Kidney (tissue), 14 donors: ENCODE results near the gene ETAA1. TPM values are rescaled to one million over a fixed set of nuclear protein-coding genes. Genes with fewer than 3 reads are reported as not detected.

Experiments
- DNase-seq, 5 donors: peaks; one replicate each; pipeline ENCODE4 v3.0.0-alpha.2; 2013 to 2020
- FAIRE-seq: peaks from 2 replicates; lab custom pipeline; 2012; peaks lifted over from hg19 to GRCh38; lab: Jason Lieb, UNC
- H3K27ac ChIP-seq, 2 donors: one replicate each; pipeline ENCODE4 v1.7.0; 2013; ENCODE audit warnings: low read depth in 2 of 2, low read length in 2 of 2, inconsistent platforms in 1 of 2
- H3K27me3 ChIP-seq: one replicate; pipeline ENCODE4 v1.7.1; 2013; ENCODE audit warnings: low read length, inconsistent platforms; ENCODE audit not compliant: control insufficient read depth, insufficient read depth
- H3K36me3 ChIP-seq, 3 donors: one replicate each; pipeline versions ENCODE4 v1.7.0 to v1.7.1; 2013; ENCODE audit warnings: low read length in 3 of 3, control low read depth in 1 of 3, inconsistent platforms in 1 of 3; ENCODE audit not compliant: insufficient read depth in 3 of 3, control insufficient read depth in 2 of 3
- H3K4me1 ChIP-seq, 3 donors: one replicate each; pipeline versions ENCODE4 v1.7.0 to v1.7.1; 2013; ENCODE audit warnings: low read length in 3 of 3, inconsistent platforms in 1 of 3, low read depth in 1 of 3; ENCODE audit not compliant: control insufficient read depth in 2 of 3, insufficient read depth in 2 of 3
- H3K4me3 ChIP-seq, 3 donors: one replicate each; pipeline versions ENCODE4 v1.7.0 to v1.8.1; 2013; ENCODE audit warnings: low read length in 3 of 3, control low read depth in 1 of 3, inconsistent platforms in 1 of 3
- H3K9ac ChIP-seq, 3 donors: one replicate each; pipeline versions ENCODE4 v1.7.0 to v1.7.1; 2013; ENCODE audit warnings: low read length in 3 of 3, control low read depth in 1 of 3, inconsistent platforms in 1 of 3
- H3K9me3 ChIP-seq, 3 donors: one replicate each; pipeline versions ENCODE4 v1.7.0 to v1.7.1; 2013; ENCODE audit warnings: low read length in 3 of 3, control low read depth in 1 of 3, inconsistent platforms in 1 of 3; ENCODE audit not compliant: control insufficient read depth in 2 of 3, insufficient read depth in 1 of 3
- intact Hi-C: fragments of 100-400 bp; cut with DNase I; formaldehyde crosslinking; loops from one replicate; pipeline ENCODE4 v1.11.1; 2022
- polyA plus RNA-seq: library from polyadenylated mRNA; stranded (reverse); fragments of 350-450 nt; fragmentation: Illumina TruSeq; extraction: RNeasy Lipid Tissue Mini Kit (QIAGEN cat#74804); gene quantifications from one replicate; pipeline ENCODE4 v1.2.3, GENCODE V29; 2014; ENCODE audit warnings: low read depth, low replicate concordance; ENCODE audit not compliant: insufficient read depth
- total RNA-seq: library from RNA; stranded (reverse); fragmentation: NEBNext Ultra II Directional; extraction: Animal tissue kit (Norgen Biotek cat#: 25700); gene quantifications from one replicate; pipeline ENCODE4 v1.2.1, GENCODE V29; 2021
- TF ChIP-seq, protein P1 (sequence below): IDR thresholded peaks from 3 replicates; pipeline ENCODE4 v1.5.1; 2012; ENCODE audit warnings: mild to moderate bottlenecking, moderate library complexity, borderline replicate concordance; ENCODE audit not compliant: insufficient read depth; ENCODE audit errors: extremely low read depth
- donor health status: control.
- donor health status: control.
- donor health status: control.
- donor health status: control.
- donor health status: control.
- donor health status: DM: yes; HTN: yes; CAD: no.
- donor health status: Normal renal cell carcinoma (clear cell type).

The ETAA1 gene
- total and polyA plus RNA-seq, 2 donors from 2014 or later: 7.6 to 14.7 TPM

GRCh38 chr2:67374949-67375348 lies 22.2 kb upstream of the ETAA1 start:
- intact Hi-C loops: no loop called here
- Histone ChIP-seq H3K27ac (no peak overlapping the region), H3K9ac (no peak overlapping the region), H3K9me3 (no peaks in the 10 kb centered on the region), H3K36me3 (no peaks in the 10 kb centered on the region), H3K4me3 (no peak overlapping the region), H3K4me1 (no peaks in the 10 kb centered on the region), H3K27me3 (no peaks in the 10 kb centered on the region)
- DNase-seq: no peak
- FAIRE-seq: no peak
- TF ChIP-seq, protein P1, sequence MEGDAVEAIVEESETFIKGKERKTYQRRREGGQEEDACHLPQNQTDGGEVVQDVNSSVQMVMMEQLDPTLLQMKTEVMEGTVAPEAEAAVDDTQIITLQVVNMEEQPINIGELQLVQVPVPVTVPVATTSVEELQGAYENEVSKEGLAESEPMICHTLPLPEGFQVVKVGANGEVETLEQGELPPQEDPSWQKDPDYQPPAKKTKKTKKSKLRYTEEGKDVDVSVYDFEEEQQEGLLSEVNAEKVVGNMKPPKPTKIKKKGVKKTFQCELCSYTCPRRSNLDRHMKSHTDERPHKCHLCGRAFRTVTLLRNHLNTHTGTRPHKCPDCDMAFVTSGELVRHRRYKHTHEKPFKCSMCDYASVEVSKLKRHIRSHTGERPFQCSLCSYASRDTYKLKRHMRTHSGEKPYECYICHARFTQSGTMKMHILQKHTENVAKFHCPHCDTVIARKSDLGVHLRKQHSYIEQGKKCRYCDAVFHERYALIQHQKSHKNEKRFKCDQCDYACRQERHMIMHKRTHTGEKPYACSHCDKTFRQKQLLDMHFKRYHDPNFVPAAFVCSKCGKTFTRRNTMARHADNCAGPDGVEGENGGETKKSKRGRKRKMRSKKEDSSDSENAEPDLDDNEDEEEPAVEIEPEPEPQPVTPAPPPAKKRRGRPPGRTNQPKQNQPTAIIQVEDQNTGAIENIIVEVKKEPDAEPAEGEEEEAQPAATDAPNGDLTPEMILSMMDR: no peak

GRCh38 chr2:67378555-67378954 lies 18.6 kb upstream of the ETAA1 start:
- no peaks in the 10 kb centered on the region for H3K27me3 ChIP-seq
- no peak overlapping the region for H3K4me3 ChIP-seq
- H3K9ac ChIP-seq: no peak overlapping the region
- H3K9me3 ChIP-seq: no peaks in the 10 kb centered on the region
- FAIRE-seq (peak; percentile 27), DNase-seq (no peak)
- intact Hi-C loops: no loop called here
- no peaks in the 10 kb centered on the region for H3K36me3 ChIP-seq
- TF ChIP-seq, protein P1: no peak
- H3K4me1 ChIP-seq: no peaks in the 10 kb centered on the region
- H3K27ac ChIP-seq: no peak overlapping the region

DNA sequence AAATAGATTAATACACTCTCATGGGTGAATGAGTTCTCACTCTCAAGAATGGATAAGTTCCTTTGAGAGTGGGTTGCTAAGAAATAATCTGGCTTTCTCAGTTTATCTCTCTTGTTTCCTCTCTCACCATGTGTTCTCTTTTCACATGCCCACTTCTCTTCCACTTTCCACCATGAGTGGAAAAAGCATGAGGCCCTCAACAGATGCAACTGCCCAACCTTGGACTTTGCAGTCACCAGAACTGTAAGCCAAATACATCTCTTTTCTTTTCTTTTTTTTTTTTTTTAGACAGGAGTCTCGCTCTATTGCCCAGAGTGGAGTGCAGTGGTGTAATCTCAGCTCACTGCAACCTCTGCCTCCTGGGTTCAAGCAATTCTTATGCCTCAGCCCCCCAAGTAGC lies 18.1 kb upstream of the ETAA1 start:
- Histone ChIP-seq H3K9ac (no peak overlapping the region), H3K27me3 (no peaks in the 10 kb centered on the region), H3K9me3 (no peaks in the 10 kb centered on the region), H3K27ac (no peak overlapping the region), H3K4me3 (no peak overlapping the region), H3K36me3 (no peaks in the 10 kb centered on the region), H3K4me1 (no peaks in the 10 kb centered on the region)
- FAIRE-seq (no peak), DNase-seq (no peak)
- TF ChIP-seq, protein P1: no peak
- intact Hi-C loops: no loop called here

DNA sequence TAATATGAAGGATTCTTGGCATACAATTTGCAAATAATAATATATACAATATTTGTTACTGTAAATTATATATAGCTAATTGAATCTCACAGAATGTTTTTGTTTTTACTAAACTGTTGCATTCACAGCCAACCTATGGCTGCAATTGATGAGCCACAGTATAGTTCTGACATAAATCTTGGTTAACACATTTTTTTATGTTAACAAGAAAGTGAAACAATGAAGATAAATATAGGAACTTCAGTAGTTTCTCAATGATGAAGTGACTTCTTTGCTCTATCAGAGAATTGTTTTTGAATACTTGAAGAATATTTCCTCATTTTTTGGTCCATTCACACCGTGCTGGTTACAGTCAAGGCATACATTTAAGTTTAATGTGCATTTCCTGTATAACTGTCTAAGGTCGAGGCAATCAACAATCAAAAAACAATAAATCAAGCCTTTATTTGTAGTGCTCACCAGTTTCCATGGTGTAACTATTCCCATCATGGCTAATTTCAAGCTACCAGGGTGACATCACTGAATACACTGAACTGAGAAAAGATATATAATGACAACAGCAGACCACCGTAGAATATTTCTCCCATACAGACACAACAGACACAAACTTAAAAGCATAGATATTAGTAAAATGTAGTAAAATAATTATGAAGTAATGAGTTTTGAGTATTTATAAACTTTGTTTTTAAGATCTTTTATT lies 12.9 kb upstream of the ETAA1 start:
- no peaks in the 10 kb centered on the region for H3K27me3 ChIP-seq
- no peaks in the 10 kb centered on the region for H3K4me1 ChIP-seq
- H3K9me3 ChIP-seq: no peaks in the 10 kb centered on the region
- H3K27ac ChIP-seq: no peak overlapping the region
- no peak overlapping the region for H3K9ac ChIP-seq
- no peaks in the 10 kb centered on the region for H3K36me3 ChIP-seq
- TF ChIP-seq, protein P1: no peak
- no peak for FAIRE-seq
- intact Hi-C loops: no loop called here
- no peak overlapping the region for H3K4me3 ChIP-seq
- no peak for DNase-seq
